ENCODE data around the gene LANCL2.

DNA sequence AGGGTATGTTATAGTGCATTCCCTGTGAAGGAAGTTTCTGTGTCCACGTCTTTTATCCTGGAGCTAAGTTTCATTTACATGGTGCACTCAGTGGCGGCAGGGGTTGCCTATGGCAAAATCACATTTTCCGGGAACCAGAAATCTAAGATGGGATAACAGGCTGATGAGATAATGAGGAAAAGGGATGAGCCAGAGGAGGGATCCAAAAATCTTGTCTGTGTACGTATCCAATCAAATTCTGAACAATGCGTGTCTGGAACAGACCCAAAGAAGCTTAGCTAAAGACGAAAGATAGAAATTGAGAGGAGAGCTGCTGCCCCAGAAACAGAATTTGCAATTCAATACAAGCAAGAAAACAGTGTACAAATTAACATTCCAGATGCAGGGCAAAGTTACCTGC lies 16.1 kb downstream of the LANCL2 start:
- TF ChIP-seq, protein P1, sequence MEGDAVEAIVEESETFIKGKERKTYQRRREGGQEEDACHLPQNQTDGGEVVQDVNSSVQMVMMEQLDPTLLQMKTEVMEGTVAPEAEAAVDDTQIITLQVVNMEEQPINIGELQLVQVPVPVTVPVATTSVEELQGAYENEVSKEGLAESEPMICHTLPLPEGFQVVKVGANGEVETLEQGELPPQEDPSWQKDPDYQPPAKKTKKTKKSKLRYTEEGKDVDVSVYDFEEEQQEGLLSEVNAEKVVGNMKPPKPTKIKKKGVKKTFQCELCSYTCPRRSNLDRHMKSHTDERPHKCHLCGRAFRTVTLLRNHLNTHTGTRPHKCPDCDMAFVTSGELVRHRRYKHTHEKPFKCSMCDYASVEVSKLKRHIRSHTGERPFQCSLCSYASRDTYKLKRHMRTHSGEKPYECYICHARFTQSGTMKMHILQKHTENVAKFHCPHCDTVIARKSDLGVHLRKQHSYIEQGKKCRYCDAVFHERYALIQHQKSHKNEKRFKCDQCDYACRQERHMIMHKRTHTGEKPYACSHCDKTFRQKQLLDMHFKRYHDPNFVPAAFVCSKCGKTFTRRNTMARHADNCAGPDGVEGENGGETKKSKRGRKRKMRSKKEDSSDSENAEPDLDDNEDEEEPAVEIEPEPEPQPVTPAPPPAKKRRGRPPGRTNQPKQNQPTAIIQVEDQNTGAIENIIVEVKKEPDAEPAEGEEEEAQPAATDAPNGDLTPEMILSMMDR (IDR thresholded peaks at IDR 0.05; ENCODE audit: low read depth, low read length), result no peak
- no peak for TF ChIP-seq EZH2phosphoT487 (IDR thresholded peaks at IDR 0.05; ENCODE audit: low read depth)

All from OCI-LY3 (cell line).